Natural killer cell (primary cell): ENCODE measurements around the gene NBR1. TPM values are rescaled to one million over a fixed set of nuclear protein-coding genes. Genes with fewer than 3 reads are reported as not detected.

Experiments used
- ATAC-seq, 3 donors: fragments of 150-1000 bp in 2 of 3; fragments of 200-7000 bp in 1 of 3; cut with Tn5 transposase; 1 replicate in 1 of 3; 2 replicates in 2 of 3; pipeline ENCODE4 v1.10.0; 2021; ENCODE audit warnings: mild to moderate bottlenecking in 2 of 3, moderate library complexity in 2 of 3
- DNase-seq, 2 donors: peaks; one replicate each; pipeline versions ENCODE4 v3.0.0 to v3.0.0-alpha.2; 2013 to 2021; ENCODE audit warnings: mixed read lengths in 1 of 2
- H3K27ac ChIP-seq: one replicate; pipeline ENCODE4 v1.5.1; 2013; ENCODE audit warnings: mild to moderate bottlenecking, low read length
- H3K27me3 ChIP-seq: one replicate; pipeline ENCODE4 v1.6.1; 2013; ENCODE audit warnings: low read length; ENCODE audit not compliant: control insufficient read depth, insufficient read depth
- H3K36me3 ChIP-seq: one replicate; pipeline ENCODE4 v1.6.1; 2013; ENCODE audit warnings: low read length; ENCODE audit not compliant: control insufficient read depth, insufficient read depth
- H3K4me1 ChIP-seq: one replicate; pipeline ENCODE4 v1.6.1; 2013; ENCODE audit warnings: low read length; ENCODE audit not compliant: control insufficient read depth, insufficient read depth
- H3K4me3 ChIP-seq: one replicate; pipeline ENCODE4 v1.5.1; 2013; ENCODE audit warnings: low read length
- H3K9me3 ChIP-seq: one replicate; pipeline ENCODE4 v1.6.1; 2013; ENCODE audit warnings: low read length; ENCODE audit not compliant: control insufficient read depth, insufficient read depth
- H3K27ac Mint-ChIP-seq, 2 donors: one replicate each; pipeline ENCODE4 v1.8.0; 2022; ENCODE audit warnings: mild to moderate bottlenecking in 2 of 2, mixed read lengths in 2 of 2, moderate library complexity in 1 of 2
- H3K27me3 Mint-ChIP-seq, 2 donors: one replicate each; pipeline ENCODE4 v1.8.0; 2022; ENCODE audit warnings: low read depth in 2 of 2, mixed read lengths in 2 of 2
- H3K36me3 Mint-ChIP-seq: one replicate; pipeline ENCODE4 v1.8.0; 2022; ENCODE audit warnings: mixed read lengths
- H3K4me1 Mint-ChIP-seq, 2 donors: one replicate each; pipeline ENCODE4 v1.8.0; 2022; ENCODE audit warnings: mixed read lengths in 2 of 2
- H3K4me3 Mint-ChIP-seq: one replicate; pipeline ENCODE4 v1.8.0; 2022; ENCODE audit warnings: mild to moderate bottlenecking, moderate library complexity, mixed read lengths
- H3K9me3 Mint-ChIP-seq, 2 donors: one replicate each; pipeline ENCODE4 v1.8.0; 2022; ENCODE audit warnings: mixed read lengths in 2 of 2
- WGBS: methylation state at CpG from one replicate; pipeline ENCODE4 v1.1.7; 2013; ENCODE audit warnings: missing lambda C conversion rate; ENCODE audit not compliant: insufficient coverage; 5-methylcytosine and 5-hydroxymethylcytosine counted together
- intact Hi-C: fragments of 100-400 bp; cut with micrococcal nuclease; formaldehyde crosslinking; loops from one replicate; pipeline ENCODE4 v1.14.2; 2022
- total RNA-seq, 4 donors: library from RNA; stranded (reverse); fragments of 120-200 nt in 1 of 4; gene quantifications; one replicate each; pipeline versions ENCODE4 v1.2.3 to v1.2.4, GENCODE V29; 2013 to 2022
- TF ChIP-seq, protein P1 (sequence below): fragments of 200-600 bp; IDR thresholded peaks from one replicate; pipeline ENCODE4 v1.8.0; 2022; ENCODE audit warnings: antibody characterized with exemption

The NBR1 gene
- total RNA-seq, 3 donors from 2014 or later (not counting 1 experiment from before 2014, with no cell fraction given) = 63.3 to 74.8 (median 67.0) TPM

DNA sequence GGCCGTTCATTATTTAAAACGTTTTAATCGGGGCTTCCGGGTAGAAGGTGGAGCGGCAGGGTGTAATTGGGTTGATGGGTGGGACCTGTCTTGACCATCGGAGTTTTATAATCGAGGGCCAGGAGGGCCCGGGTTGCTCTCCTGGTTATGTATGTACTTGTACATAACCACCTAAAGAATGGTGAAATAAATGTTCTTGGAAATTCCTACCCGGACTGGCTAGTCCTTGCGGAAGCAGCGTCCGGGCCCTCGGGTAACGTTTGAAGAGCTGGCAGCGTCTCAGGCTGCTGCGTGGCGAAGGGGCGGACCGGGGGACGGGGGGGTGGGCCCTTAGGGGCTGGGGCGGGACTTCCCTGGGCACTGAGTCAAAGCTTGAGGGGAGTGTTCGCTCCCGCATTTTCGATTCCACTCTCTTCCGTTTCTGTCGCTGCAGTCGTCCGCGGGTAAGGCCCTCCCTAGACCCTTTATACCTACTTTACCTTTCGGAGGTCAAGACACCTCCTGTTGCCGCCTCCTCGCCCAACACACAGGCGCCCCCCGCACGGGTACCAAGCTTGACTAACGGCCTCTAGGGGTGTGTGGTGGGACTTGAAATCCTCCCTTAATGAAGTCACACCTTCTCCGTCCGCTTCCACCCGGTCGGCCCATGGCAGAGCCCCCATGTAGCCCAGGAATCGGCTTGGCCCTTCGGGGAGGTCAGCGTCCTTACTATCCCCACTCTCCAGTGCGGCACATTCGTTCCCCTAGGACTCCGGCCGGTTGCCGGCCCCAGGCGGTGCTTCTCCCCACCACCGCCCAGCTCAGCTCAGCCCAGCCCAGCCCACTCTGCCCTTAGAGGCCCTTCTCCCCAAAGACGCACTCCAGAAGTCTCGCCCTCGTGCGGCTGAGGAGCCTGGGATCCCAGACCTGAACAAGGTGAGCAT lies 40.7 kb downstream of the NBR1 start, which contains the start of gene TMEM106A:
Gene TMEM106A, plus strand, starts transcription at position 396 of the 923 bp plus-strand sequence. CDS start 1,167 bp downstream, outside the sequence.
- Histone ChIP-seq H3K27ac (peak within 1 kb of the TSS; percentile 86), H3K27me3 (no peaks in the 10 kb centered on the region), H3K36me3 (peaks cover 31% of the 10 kb centered on the region), H3K4me3 (peak within 1 kb of the TSS; percentile 72), H3K4me1 (peaks cover 21% of the 10 kb centered on the region), H3K9me3 (no peaks in the 10 kb centered on the region)
- Mint-ChIP-seq H3K36me3 (peaks cover 6% of the 10 kb centered on the region), H3K27ac (peak within 1 kb of the TSS; percentile 95 to 97), H3K4me3 (peak within 1 kb of the TSS; percentile 96), H3K27me3 (no peaks in the 10 kb centered on the region), H3K4me1 (peaks cover 22 to 34% of the 10 kb centered on the region in 2 donors), H3K9me3 (no peaks in the 10 kb centered on the region)
- ATAC-seq (peak; percentile 91 to 93 (median 91)), DNase-seq (peak; percentile 72 to 88)
- under 1% methylated on average over 47 of the region's 54 CpGs for WGBS
- TF ChIP-seq, protein P1, sequence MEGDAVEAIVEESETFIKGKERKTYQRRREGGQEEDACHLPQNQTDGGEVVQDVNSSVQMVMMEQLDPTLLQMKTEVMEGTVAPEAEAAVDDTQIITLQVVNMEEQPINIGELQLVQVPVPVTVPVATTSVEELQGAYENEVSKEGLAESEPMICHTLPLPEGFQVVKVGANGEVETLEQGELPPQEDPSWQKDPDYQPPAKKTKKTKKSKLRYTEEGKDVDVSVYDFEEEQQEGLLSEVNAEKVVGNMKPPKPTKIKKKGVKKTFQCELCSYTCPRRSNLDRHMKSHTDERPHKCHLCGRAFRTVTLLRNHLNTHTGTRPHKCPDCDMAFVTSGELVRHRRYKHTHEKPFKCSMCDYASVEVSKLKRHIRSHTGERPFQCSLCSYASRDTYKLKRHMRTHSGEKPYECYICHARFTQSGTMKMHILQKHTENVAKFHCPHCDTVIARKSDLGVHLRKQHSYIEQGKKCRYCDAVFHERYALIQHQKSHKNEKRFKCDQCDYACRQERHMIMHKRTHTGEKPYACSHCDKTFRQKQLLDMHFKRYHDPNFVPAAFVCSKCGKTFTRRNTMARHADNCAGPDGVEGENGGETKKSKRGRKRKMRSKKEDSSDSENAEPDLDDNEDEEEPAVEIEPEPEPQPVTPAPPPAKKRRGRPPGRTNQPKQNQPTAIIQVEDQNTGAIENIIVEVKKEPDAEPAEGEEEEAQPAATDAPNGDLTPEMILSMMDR = peak; percentile 52
- intact Hi-C loops = loop anchor here (5.0 kb wide), 2 partner anchors 39 to 126 kb away; partner anchors contain the start of gene NBR1

DNA sequence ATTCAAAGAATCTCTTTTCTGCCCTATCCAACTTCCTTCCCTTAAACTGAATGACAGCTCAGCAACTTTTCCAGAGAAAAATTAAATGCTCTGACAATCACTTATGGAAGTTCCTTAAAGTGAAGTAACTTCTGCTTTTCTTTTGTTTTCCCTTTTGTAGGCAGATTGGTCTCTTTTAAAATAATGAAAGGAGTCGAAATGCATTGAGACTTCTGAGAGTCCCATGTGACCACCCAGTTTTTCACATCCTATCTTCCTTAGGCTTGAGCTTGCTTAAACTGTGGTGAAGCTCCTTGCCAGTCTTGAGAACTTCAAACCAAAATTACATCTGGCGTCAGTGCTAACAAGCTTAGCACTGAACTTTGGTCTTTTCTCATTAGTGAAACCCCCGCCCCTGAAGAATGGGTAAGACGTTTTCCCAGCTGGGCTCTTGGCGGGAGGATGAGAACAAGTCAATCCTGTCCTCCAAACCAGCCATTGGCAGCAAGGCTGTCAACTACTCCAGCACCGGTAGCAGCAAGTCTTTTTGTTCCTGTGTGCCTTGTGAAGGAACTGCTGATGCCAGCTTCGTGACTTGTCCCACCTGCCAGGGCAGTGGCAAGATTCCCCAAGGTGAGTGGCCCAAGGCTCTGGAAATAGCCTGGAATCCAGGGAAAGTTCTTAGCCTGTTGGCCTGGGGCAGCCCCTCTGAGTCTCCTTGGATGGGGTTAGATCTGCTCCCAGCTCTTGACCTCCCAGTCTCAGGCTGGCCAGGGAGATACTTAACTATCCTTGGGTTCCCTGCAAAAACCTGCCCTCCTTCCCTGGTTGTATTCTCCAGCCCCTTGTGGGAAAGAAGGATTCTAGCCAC lies 41.9 kb downstream of the NBR1 start:
- H3K4me3 ChIP-seq = peak overlapping the region; percentile 72
- DNase-seq (peak in 1 of 2 donors; percentile 57), ATAC-seq (no peak)
- 43% methylated on average over 7 of the region's 7 CpGs for WGBS
- TF ChIP-seq, protein P1 = no peak
- Mint-ChIP-seq H3K4me1 (peaks cover 22 to 34% of the 10 kb centered on the region in 2 donors), H3K36me3 (peaks cover 6% of the 10 kb centered on the region), H3K9me3 (no peaks in the 10 kb centered on the region), H3K27me3 (no peaks in the 10 kb centered on the region), H3K27ac (peak overlapping the region; percentile 95 to 97), H3K4me3 (peak overlapping the region; percentile 96)
- intact Hi-C loops = loop anchor here (5.0 kb wide), 2 partner anchors 41 to 124 kb away; partner anchors contain the start of gene NBR1
- no peaks in the 10 kb centered on the region for H3K27me3 ChIP-seq
- peak overlapping the region; percentile 86 for H3K27ac ChIP-seq
- H3K9me3 ChIP-seq = no peaks in the 10 kb centered on the region
- peaks cover 26% of the 10 kb centered on the region for H3K36me3 ChIP-seq
- H3K4me1 ChIP-seq = peaks cover 21% of the 10 kb centered on the region

DNA sequence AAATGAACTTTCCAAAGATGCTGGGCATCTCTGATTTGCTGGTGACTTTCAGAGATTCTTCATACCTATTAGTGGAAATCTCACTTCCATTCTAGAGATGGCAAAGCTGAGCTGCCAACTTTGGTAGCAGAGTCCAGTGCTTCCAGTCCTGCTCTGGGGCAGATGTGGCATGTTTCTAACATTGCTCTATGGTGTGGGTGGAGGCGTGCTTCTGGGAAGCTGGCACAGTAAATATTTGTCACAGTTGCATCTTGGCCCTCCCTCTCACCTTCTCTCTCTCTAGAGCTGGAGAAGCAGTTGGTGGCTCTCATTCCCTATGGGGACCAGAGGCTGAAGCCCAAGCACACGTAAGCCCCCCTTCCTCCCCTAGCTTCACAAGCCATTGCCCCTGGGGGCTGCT lies 42.5 kb downstream of the NBR1 start:
- H3K4me3 Mint-ChIP-seq = peak overlapping the region; percentile 96

More for the DNA sequence above, 42.5 kb downstream of the NBR1 start:
- DNase-seq (no peak), ATAC-seq (no peak)
- no peak overlapping the region for H3K4me3 ChIP-seq
- H3K4me1 ChIP-seq = peaks cover 21% of the 10 kb centered on the region
- 90% methylated on average over 1 of the region's 2 CpGs for whole genome bisulfite sequencing
- peaks cover 26% of the 10 kb centered on the region for H3K36me3 ChIP-seq
- intact Hi-C loops = loop anchor here (5.0 kb wide), 2 partner anchors 41 to 124 kb away; partner anchors contain the start of gene NBR1
- H3K27me3 Mint-ChIP-seq = no peaks in the 10 kb centered on the region
- TF ChIP-seq, protein P1 = no peak
- no peaks in the 10 kb centered on the region for H3K27me3 ChIP-seq
- H3K27ac ChIP-seq = no peak overlapping the region
- H3K9me3 Mint-ChIP-seq = no peaks in the 10 kb centered on the region
- H3K27ac Mint-ChIP-seq = peak overlapping the region; percentile 95 to 97
- H3K9me3 ChIP-seq = no peaks in the 10 kb centered on the region
- H3K36me3 Mint-ChIP-seq = peaks cover 6% of the 10 kb centered on the region
- peaks cover 22 to 34% of the 10 kb centered on the region in 2 donors for H3K4me1 Mint-ChIP-seq
